HepG2 (cell line): ENCODE measurements around the gene TPPP2. TPM values are rescaled to one million over a fixed set of nuclear protein-coding genes. Genes with fewer than 3 reads are reported as not detected.

Experiments
- ARNT2 ChIP-seq: sonication (generic); formaldehyde crosslinking; IDR thresholded peaks from 2 replicates; pipeline ENCODE4 v1.8.0; 2022; ENCODE audit warnings: mild to moderate bottlenecking, low read depth, missing genetic modification reagents, moderate library complexity
- CBFB ChIP-seq: sonication (generic); formaldehyde crosslinking; IDR thresholded peaks from 2 replicates; pipeline ENCODE4 v1.4.0; 2020; ENCODE audit warnings: missing genetic modification reagents
- CENPT ChIP-seq: sonication (generic); formaldehyde crosslinking; IDR thresholded peaks from 2 replicates; pipeline ENCODE4 v1.8.0; 2022; ENCODE audit warnings: low read depth, mild to moderate bottlenecking, moderate library complexity, missing genetic modification reagents
- IRF2 ChIP-seq: IDR thresholded peaks from 2 replicates; pipeline ENCODE4 v1.6.1; 2018; ENCODE audit warnings: missing genetic modification reagents, missing compliant biosample characterization
- KLF9 ChIP-seq: IDR thresholded peaks from 2 replicates; pipeline ENCODE4 v1.6.1; 2016; ENCODE audit warnings: low read depth
- RXRB ChIP-seq: IDR thresholded peaks from 2 replicates; pipeline ENCODE4 v1.6.1; 2016; ENCODE audit warnings: borderline replicate concordance, missing genetic modification reagents, missing compliant biosample characterization
- ZNF709 ChIP-seq: sonication (generic); formaldehyde crosslinking; IDR thresholded peaks from 2 replicates; pipeline ENCODE4 v1.5.0; 2020; ENCODE audit warnings: mild to moderate bottlenecking, missing genetic modification reagents
- polyA plus RNA-seq, 8 experiments: library from polyadenylated mRNA; depleted of rRNA in 3 of 8; stranded (reverse) in 7 of 8; unstranded in 1 of 8; fragments of >200 nt; fragmentation: Illumina TruSeq in 4 of 8; extraction: Trizol in 4 of 8; gene quantifications; 2 replicates each; pipeline versions ENCODE4 v1.2.1 to v1.2.3, GENCODE V29; 2011 to 2016; ENCODE audit warnings: low read depth in 4 of 8, missing spikeins in 1 of 8, mixed read lengths in 1 of 8; ENCODE audit not compliant: insufficient read depth in 1 of 8
- total RNA-seq, 5 experiments: library from RNA; depleted of rRNA; stranded (reverse); fragments of >200 nt; fragmentation: Illumina TruSeq; extraction: Trizol; gene quantifications; 2 replicates each; pipeline ENCODE4 v1.2.3, GENCODE V29; 2016; ENCODE audit warnings: low read depth in 1 of 5
- TF ChIP-seq, protein P1 (sequence below): sonication (generic); formaldehyde crosslinking; IDR thresholded peaks from 2 replicates; pipeline ENCODE4 v1.4.0; 2020; ENCODE audit warnings: missing genetic modification reagents
- TF ChIP-seq, protein P2 (sequence below): sonication (generic); formaldehyde crosslinking; IDR thresholded peaks from 2 replicates; pipeline ENCODE4 v1.5.1; 2020; ENCODE audit warnings: mild to moderate bottlenecking, missing genetic modification reagents
- TF ChIP-seq, protein P3 (sequence below): sonication (generic); formaldehyde crosslinking; IDR thresholded peaks from 2 replicates; pipeline ENCODE4 v1.4.0; 2020; ENCODE audit warnings: missing genetic modification reagents, low read depth, mild to moderate bottlenecking, borderline replicate concordance
- TF ChIP-seq, protein P4 (sequence below): sonication (generic); formaldehyde crosslinking; IDR thresholded peaks from 2 replicates; pipeline ENCODE4 v1.8.0; 2023; ENCODE audit warnings: mild to moderate bottlenecking, missing genetic modification reagents
- TF ChIP-seq, protein P5 (sequence below): sonication (generic); formaldehyde crosslinking; conservative IDR thresholded peaks from 2 replicates; pipeline ENCODE4 v1.4.0; 2020; ENCODE audit warnings: missing genetic modification reagents
- TF ChIP-seq, protein P6 (sequence below): sonication (generic); formaldehyde crosslinking; IDR thresholded peaks from 2 replicates; pipeline ENCODE4 v1.4.0; 2020; ENCODE audit warnings: mild to moderate bottlenecking, missing genetic modification reagents, borderline replicate concordance

Gene TPPP2
- total and polyA plus RNA-seq, 2 of the 13 experiments (the other 11 are each of a cell fraction or from before 2014, with no cell fraction given): 0.58 to 4.2 TPM

DNA sequence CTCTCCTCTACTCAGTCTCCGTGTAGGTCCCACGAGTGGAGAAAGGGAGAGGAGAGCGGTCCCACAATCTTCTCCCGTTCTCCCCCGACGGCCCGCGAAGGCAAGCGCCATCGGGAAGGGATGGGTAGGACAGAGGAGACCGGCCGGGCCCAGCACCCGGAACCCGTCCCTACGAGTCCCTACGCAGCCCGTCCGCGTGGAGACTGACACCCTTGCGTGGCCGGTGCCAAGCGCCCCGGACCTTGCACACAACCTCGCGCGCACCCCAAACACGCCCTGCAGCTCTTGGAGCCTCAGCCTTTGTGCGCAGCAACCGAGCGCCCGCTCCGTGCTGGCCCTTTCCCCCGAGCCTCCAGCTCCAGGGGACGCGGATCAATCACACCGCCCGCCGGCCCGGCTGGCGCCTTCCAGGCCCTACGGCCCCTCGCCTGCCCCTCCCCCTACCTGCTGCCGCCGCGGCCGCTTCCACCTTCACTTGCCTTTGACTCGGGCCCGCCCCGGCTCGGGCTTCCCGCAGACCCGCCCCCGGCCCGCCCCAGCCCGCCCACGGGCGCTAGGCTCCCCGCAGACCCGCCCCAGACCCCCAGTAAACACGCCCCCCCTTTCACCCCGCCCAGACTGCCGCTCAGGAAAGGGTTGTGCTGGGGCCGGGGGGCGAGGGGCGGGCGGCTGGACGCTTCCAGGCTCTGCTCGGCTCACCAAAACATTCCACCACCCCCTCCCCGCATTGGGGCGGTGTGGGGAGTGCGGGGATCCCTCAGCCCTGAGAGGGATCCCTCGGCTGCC, 5.2 kb upstream of the TPPP2 start, which contains the start of gene NDRG2 (continued):
- TF ChIP-seq, protein P1, sequence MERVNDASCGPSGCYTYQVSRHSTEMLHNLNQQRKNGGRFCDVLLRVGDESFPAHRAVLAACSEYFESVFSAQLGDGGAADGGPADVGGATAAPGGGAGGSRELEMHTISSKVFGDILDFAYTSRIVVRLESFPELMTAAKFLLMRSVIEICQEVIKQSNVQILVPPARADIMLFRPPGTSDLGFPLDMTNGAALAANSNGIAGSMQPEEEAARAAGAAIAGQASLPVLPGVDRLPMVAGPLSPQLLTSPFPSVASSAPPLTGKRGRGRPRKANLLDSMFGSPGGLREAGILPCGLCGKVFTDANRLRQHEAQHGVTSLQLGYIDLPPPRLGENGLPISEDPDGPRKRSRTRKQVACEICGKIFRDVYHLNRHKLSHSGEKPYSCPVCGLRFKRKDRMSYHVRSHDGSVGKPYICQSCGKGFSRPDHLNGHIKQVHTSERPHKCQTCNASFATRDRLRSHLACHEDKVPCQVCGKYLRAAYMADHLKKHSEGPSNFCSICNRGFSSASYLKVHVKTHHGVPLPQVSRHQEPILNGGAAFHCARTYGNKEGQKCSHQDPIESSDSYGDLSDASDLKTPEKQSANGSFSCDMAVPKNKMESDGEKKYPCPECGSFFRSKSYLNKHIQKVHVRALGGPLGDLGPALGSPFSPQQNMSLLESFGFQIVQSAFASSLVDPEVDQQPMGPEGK (CRISPR knock-in tag): peak; percentile 82
- TF ChIP-seq, protein P2, sequence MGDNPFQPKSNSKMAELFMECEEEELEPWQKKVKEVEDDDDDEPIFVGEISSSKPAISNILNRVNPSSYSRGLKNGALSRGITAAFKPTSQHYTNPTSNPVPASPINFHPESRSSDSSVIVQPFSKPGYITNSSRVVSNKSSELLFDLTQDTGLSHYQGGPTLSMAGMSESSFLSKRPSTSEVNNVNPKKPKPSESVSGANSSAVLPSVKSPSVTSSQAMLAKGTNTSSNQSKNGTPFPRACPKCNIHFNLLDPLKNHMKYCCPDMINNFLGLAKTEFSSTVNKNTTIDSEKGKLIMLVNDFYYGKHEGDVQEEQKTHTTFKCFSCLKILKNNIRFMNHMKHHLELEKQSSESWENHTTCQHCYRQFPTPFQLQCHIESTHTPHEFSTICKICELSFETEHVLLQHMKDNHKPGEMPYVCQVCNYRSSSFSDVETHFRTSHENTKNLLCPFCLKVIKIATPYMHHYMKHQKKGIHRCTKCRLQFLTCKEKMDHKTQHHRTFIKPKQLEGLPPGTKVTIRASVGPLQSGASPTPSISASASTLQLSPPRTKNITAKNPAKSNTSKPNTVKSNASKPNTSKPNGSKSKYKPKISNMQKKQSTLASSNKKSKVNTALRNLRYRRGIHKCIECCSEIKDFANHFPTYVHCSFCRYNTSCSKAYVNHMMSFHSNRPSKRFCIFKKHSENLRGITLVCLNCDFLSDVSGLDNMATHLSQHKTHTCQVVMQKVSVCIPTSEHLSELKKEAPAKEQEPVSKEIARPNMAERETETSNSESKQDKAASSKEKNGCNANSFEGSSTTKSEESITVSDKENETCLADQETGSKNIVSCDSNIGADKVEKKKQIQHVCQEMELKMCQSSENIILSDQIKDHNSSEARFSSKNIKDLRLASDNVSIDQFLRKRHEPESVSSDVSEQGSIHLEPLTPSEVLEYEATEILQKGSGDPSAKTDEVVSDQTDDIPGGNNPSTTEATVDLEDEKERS (CRISPR knock-in tag): peak; percentile 64; the same call in 1 of the 2 replicates
- TF ChIP-seq CBFB (CRISPR knock-in tag): 0 out of 2 replicates have a peak, but pooled peaks have one; percentile 79
- TF ChIP-seq IRF2: 0 out of 2 replicates have a peak, but pooled peaks have one; percentile 45
- TF ChIP-seq KLF9 (CRISPR knock-in tag): 0 out of 2 replicates have a peak, but pooled peaks have one; percentile 45
- TF ChIP-seq CENPT (CRISPR knock-in tag): peak; percentile 82; the same call in 1 of the 2 replicates
- peak; percentile 89 for TF ChIP-seq ARNT2 (CRISPR knock-in tag)
- TF ChIP-seq, protein P3, sequence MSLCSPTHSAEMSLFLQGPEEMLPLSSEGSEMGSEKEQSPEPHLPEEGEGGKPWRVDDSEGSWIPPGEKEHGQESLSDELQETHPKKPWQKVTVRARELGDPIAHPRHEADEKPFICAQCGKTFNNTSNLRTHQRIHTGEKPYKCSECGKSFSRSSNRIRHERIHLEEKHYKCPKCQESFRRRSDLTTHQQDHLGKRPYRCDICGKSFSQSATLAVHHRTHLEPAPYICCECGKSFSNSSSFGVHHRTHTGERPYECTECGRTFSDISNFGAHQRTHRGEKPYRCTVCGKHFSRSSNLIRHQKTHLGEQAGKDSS (CRISPR knock-in tag): peak; percentile 70
- TF ChIP-seq, protein P4, sequence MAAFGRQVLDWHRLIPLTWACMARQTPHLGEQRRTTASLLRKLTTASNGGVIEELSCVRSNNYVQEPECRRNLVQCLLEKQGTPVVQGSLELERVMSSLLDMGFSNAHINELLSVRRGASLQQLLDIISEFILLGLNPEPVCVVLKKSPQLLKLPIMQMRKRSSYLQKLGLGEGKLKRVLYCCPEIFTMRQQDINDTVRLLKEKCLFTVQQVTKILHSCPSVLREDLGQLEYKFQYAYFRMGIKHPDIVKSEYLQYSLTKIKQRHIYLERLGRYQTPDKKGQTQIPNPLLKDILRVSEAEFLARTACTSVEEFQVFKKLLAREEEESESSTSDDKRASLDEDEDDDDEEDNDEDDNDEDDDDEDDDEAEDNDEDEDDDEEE (CRISPR knock-in tag): peak; percentile 82; the same call in 1 of the 2 replicates
- TF ChIP-seq RXRB (CRISPR knock-in tag): peak; percentile 51; the same call in 1 of the 2 replicates
- 0 out of 2 replicates have a peak, but pooled peaks have one; percentile 12 for TF ChIP-seq ZNF709 (CRISPR knock-in tag)
- TF ChIP-seq, protein P5, sequence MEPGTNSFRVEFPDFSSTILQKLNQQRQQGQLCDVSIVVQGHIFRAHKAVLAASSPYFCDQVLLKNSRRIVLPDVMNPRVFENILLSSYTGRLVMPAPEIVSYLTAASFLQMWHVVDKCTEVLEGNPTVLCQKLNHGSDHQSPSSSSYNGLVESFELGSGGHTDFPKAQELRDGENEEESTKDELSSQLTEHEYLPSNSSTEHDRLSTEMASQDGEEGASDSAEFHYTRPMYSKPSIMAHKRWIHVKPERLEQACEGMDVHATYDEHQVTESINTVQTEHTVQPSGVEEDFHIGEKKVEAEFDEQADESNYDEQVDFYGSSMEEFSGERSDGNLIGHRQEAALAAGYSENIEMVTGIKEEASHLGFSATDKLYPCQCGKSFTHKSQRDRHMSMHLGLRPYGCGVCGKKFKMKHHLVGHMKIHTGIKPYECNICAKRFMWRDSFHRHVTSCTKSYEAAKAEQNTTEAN: peak; percentile 80
- TF ChIP-seq, protein P6, sequence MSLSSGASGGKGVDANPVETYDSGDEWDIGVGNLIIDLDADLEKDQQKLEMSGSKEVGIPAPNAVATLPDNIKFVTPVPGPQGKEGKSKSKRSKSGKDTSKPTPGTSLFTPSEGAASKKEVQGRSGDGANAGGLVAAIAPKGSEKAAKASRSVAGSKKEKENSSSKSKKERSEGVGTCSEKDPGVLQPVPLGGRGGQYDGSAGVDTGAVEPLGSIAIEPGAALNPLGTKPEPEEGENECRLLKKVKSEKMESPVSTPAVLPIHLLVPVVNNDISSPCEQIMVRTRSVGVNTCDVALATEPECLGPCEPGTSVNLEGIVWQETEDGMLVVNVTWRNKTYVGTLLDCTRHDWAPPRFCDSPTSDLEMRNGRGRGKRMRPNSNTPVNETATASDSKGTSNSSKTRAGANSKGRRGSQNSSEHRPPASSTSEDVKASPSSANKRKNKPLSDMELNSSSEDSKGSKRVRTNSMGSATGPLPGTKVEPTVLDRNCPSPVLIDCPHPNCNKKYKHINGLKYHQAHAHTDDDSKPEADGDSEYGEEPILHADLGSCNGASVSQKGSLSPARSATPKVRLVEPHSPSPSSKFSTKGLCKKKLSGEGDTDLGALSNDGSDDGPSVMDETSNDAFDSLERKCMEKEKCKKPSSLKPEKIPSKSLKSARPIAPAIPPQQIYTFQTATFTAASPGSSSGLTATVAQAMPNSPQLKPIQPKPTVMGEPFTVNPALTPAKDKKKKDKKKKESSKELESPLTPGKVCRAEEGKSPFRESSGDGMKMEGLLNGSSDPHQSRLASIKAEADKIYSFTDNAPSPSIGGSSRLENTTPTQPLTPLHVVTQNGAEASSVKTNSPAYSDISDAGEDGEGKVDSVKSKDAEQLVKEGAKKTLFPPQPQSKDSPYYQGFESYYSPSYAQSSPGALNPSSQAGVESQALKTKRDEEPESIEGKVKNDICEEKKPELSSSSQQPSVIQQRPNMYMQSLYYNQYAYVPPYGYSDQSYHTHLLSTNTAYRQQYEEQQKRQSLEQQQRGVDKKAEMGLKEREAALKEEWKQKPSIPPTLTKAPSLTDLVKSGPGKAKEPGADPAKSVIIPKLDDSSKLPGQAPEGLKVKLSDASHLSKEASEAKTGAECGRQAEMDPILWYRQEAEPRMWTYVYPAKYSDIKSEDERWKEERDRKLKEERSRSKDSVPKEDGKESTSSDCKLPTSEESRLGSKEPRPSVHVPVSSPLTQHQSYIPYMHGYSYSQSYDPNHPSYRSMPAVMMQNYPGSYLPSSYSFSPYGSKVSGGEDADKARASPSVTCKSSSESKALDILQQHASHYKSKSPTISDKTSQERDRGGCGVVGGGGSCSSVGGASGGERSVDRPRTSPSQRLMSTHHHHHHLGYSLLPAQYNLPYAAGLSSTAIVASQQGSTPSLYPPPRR: 0 out of 2 replicates have a peak, but pooled peaks have one; percentile 7
